SK-N-SH treated with all-trans-retinoic acid at 6 μM for 48 hours (cell line): Measurements from ENCODE around the gene MAPRE2.

ENCODE experiments used
- ARNTL ChIP-seq: fragments of 450-650 bp; formaldehyde crosslinking; IDR thresholded peaks from 2 replicates; pipeline ENCODE4 v1.5.0; 2020; ENCODE audit warnings: low read depth, mild to moderate bottlenecking, moderate library complexity, borderline replicate concordance
- CREB5 ChIP-seq: fragments of 250-450 bp; sonication (Bioruptor Pico); IDR thresholded peaks from 2 replicates; pipeline ENCODE4 v1.5.1; 2020; ENCODE audit warnings: low read depth, mild to moderate bottlenecking, moderate library complexity
- CSDC2 ChIP-seq: fragments of 250-450 bp; sonication (Bioruptor Pico); IDR thresholded peaks from 2 replicates; pipeline ENCODE4 v1.5.0; 2020; ENCODE audit warnings: mild to moderate bottlenecking, moderate library complexity
- CSRNP3 ChIP-seq: fragments of 250-450 bp; sonication (Bioruptor Pico); IDR thresholded peaks from 2 replicates; pipeline ENCODE4 v1.5.1; 2021; ENCODE audit warnings: mild to moderate bottlenecking, moderate library complexity
- GLIS3 ChIP-seq: fragments of 250-450 bp; sonication (Bioruptor Pico); IDR thresholded peaks from 2 replicates; pipeline ENCODE4 v1.5.0; 2020; ENCODE audit warnings: mild to moderate bottlenecking, moderate library complexity
- ISL1 ChIP-seq: fragments of 250-450 bp; sonication (Bioruptor Pico); IDR thresholded peaks from 2 replicates; pipeline ENCODE4 v2.1.2; 2022; ENCODE audit warnings: mild to moderate bottlenecking, moderate library complexity
- POU6F1 ChIP-seq: fragments of 250-450 bp; sonication (Bioruptor Pico); IDR thresholded peaks from 2 replicates; pipeline ENCODE4 v1.8.0; 2021; ENCODE audit warnings: low read depth, mild to moderate bottlenecking, moderate library complexity, borderline replicate concordance
- RARB ChIP-seq: fragments of 250-450 bp; sonication (Bioruptor Pico); IDR thresholded peaks from 2 replicates; pipeline ENCODE4 v1.8.0; 2021; ENCODE audit warnings: mild to moderate bottlenecking, moderate library complexity
- TCF4 ChIP-seq: fragments of 250-450 bp; sonication (Bioruptor Pico); IDR thresholded peaks from 2 replicates; pipeline ENCODE4 v1.8.0; 2021; ENCODE audit warnings: mild to moderate bottlenecking, moderate library complexity, borderline replicate concordance
- TOX ChIP-seq: fragments of 250-450 bp; sonication (Bioruptor Pico); IDR thresholded peaks from 2 replicates; pipeline ENCODE4 v1.8.0; 2021; ENCODE audit warnings: mild to moderate bottlenecking, moderate library complexity, borderline replicate concordance
- TSHZ2 ChIP-seq: fragments of 250-450 bp; sonication (Bioruptor Pico); IDR thresholded peaks from 2 replicates; pipeline ENCODE4 v1.5.0; 2020; ENCODE audit warnings: mild to moderate bottlenecking, moderate library complexity
- ZFP3 ChIP-seq: fragments of 250-450 bp; sonication (Bioruptor Pico); IDR thresholded peaks from 2 replicates; pipeline ENCODE4 v1.5.0; 2020; ENCODE audit warnings: mild to moderate bottlenecking, moderate library complexity
- ZFP30 ChIP-seq: fragments of 450-650 bp; formaldehyde crosslinking; IDR thresholded peaks from 2 replicates; pipeline ENCODE4 v1.5.0; 2022; ENCODE audit warnings: mild to moderate bottlenecking, moderate library complexity
- ZNF8 ChIP-seq: fragments of 450-650 bp; formaldehyde crosslinking; IDR thresholded peaks from 2 replicates; pipeline ENCODE4 v1.5.0; 2020; ENCODE audit warnings: mild to moderate bottlenecking, moderate library complexity

GRCh38 chr18:34998661-34999060, 42.6 kb upstream of the MAPRE2 start:
- no peak for TF ChIP-seq ARNTL (CRISPR knock-in tag)
- TF ChIP-seq CREB5 (CRISPR knock-in tag), result no peak
- TF ChIP-seq TCF4 (CRISPR knock-in tag), result no peak
- no peak for TF ChIP-seq ZNF8 (CRISPR knock-in tag)
- no peak for TF ChIP-seq RARB (CRISPR knock-in tag)
- no peak for TF ChIP-seq TOX (CRISPR knock-in tag)
- TF ChIP-seq POU6F1, result no peak
- no peak for TF ChIP-seq ISL1 (CRISPR knock-in tag)
- TF ChIP-seq GLIS3, result no peak
- no peak for TF ChIP-seq CSRNP3 (CRISPR knock-in tag)
- no peak for TF ChIP-seq TSHZ2 (CRISPR knock-in tag)
- no peak for TF ChIP-seq ZFP30 (CRISPR knock-in tag)
- TF ChIP-seq CSDC2 (CRISPR knock-in tag), result no peak
- no peak for TF ChIP-seq ZFP3 (CRISPR knock-in tag)
